Esophagus squamous epithelium (tissue), 4 donors: ENCODE measurements around the gene TEAD1.

Experiments used
- POLR2A ChIP-seq, 4 donors: fragments of 450-650 bp; IDR thresholded peaks; one replicate each; pipeline ENCODE4 v1.6.1; 2017; ENCODE audit warnings: antibody characterized with exemption in 4 of 4, mild to moderate bottlenecking in 4 of 4, moderate library complexity in 3 of 4
- TF ChIP-seq, protein P1 (sequence below), 6 experiments: fragments of 450-650 bp in 4 of 6; fragments of 200-600 bp in 2 of 6; sonication (generic) in 2 of 6; IDR thresholded peaks; one replicate each; pipeline ENCODE4 v1.5.1; 2016 to 2019; ENCODE audit warnings: antibody characterized with exemption in 6 of 6, mild to moderate bottlenecking in 4 of 6, moderate library complexity in 4 of 6

DNA sequence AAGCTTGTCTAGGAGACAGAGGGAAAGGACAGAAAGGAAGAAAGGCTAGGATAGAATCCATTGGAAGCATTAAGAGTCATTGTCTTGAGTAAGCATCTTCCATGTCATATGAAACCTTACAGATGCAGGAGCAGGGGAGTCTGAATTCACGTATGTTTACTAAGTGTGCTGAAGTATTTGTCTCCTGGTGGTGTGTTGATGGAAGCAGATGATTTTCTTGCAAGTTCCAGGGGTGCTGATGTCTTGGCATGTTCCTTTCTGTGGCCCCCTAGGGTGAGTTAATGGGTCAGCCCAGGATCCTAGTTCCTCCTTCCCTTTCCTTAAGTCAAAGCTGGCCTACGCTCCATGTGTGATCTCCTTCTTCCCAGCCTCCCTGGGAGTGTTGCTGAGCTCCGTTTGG, 110.2 kb downstream of the TEAD1 start:
- TF ChIP-seq, protein P1, sequence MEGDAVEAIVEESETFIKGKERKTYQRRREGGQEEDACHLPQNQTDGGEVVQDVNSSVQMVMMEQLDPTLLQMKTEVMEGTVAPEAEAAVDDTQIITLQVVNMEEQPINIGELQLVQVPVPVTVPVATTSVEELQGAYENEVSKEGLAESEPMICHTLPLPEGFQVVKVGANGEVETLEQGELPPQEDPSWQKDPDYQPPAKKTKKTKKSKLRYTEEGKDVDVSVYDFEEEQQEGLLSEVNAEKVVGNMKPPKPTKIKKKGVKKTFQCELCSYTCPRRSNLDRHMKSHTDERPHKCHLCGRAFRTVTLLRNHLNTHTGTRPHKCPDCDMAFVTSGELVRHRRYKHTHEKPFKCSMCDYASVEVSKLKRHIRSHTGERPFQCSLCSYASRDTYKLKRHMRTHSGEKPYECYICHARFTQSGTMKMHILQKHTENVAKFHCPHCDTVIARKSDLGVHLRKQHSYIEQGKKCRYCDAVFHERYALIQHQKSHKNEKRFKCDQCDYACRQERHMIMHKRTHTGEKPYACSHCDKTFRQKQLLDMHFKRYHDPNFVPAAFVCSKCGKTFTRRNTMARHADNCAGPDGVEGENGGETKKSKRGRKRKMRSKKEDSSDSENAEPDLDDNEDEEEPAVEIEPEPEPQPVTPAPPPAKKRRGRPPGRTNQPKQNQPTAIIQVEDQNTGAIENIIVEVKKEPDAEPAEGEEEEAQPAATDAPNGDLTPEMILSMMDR (IDR thresholded peaks at IDR 0.05): no peak
- no peak for TF ChIP-seq POLR2A (IDR thresholded peaks at IDR 0.05)
